K562 (cell line): ENCODE measurements around the gene ETS2. TPM values are rescaled to one million over a fixed set of nuclear protein-coding genes. Genes with fewer than 3 reads are reported as not detected.

Source experiments
- ATAC-seq: fragments of 200-7000 bp; cut with Tn5 transposase; 3 replicates; pipeline ENCODE4 v1.9.1; 2020; ENCODE audit warnings: moderate library complexity
- BruUV-seq: library from RNA; stranded (reverse); fragments of 400-500 nt; replicated peaks from 2 replicates; lab custom pipeline; 2021; lab: Mats Ljungman, UMichigan
- CTCF ChIA-PET: fragments of 300-600 bp; formaldehyde crosslinking; extraction: SDS; loops from one replicate; lab custom pipeline; 2021; ENCODE audit warnings: low intra/inter-chr PET ratio; lab: Yijun Ruan, JAX
- POLR2A ChIA-PET: fragments of 300-600, 350-650 bp; sonication (Branson Sonifier 250); formaldehyde crosslinking; extraction: SDS; loops from one replicate; lab custom pipeline; 2021; ENCODE audit warnings: antibody characterized with exemption, inconsistent platforms; lab: Yijun Ruan, JAX
- DNase-seq, 4 experiments: peaks; one replicate each; pipeline versions ENCODE4 v3.0.0 to v3.0.0-alpha.2; 2011 to 2018; ENCODE audit warnings: low spot score in 3 of 4, mixed read lengths in 3 of 4; ENCODE audit errors: extremely low read depth in 1 of 4
- FAIRE-seq: peaks from 2 replicates; lab custom pipeline; 2011; peaks lifted over from hg19 to GRCh38; lab: Jason Lieb, UNC
- H2AFZ ChIP-seq: 2 replicates; pipeline ENCODE4 v1.6.0; 2011; ENCODE audit warnings: low read depth, low read length, control low read depth, inconsistent platforms
- H3K27ac ChIP-seq: fragments of 200-600 bp; 3 replicates; pipeline ENCODE4 v1.8.0; 2011; ENCODE audit warnings: low read depth, mild to moderate bottlenecking, control low read depth, inconsistent platforms, low read length, moderate library complexity, mixed read lengths; ENCODE audit errors: extremely low read depth
- H3K27me3 ChIP-seq, 2 experiments: fragments of 300-600 bp in 1 of 2; 2 replicates in 1 of 2; 3 replicates in 1 of 2; pipeline versions ENCODE4 v1.6.0 to v1.8.0; 2011; ENCODE audit warnings: inconsistent platforms in 2 of 2, low read length in 2 of 2, mild to moderate bottlenecking in 1 of 2, mixed read lengths in 1 of 2, moderate library complexity in 1 of 2; ENCODE audit not compliant: control insufficient read depth in 2 of 2, insufficient read depth in 2 of 2
- H3K36me3 ChIP-seq: fragments of 300-600 bp; 3 replicates; pipeline ENCODE4 v1.8.0; 2011; ENCODE audit warnings: mild to moderate bottlenecking, low read length, inconsistent platforms; ENCODE audit not compliant: control insufficient read depth, insufficient read depth
- H3K4me1 ChIP-seq, 2 experiments: fragments of 200-600 bp in 1 of 2; replicated peaks in 1 of 2; 2 replicates in 1 of 2; 3 replicates in 1 of 2; pipeline versions ENCODE4 v1.5.1 to v1.8.0; 2011; ENCODE audit warnings: inconsistent platforms in 2 of 2, low read length in 2 of 2, mild to moderate bottlenecking in 1 of 2, mixed read lengths in 1 of 2, moderate library complexity in 1 of 2; ENCODE audit not compliant: control insufficient read depth in 2 of 2, insufficient read depth in 2 of 2
- H3K4me2 ChIP-seq: 2 replicates; pipeline ENCODE4 v1.6.1; 2011; ENCODE audit warnings: low read length, control low read depth, inconsistent platforms, mixed read lengths; ENCODE audit not compliant: insufficient read depth
- H3K4me3 ChIP-seq: fragments of 200-600 bp; sonication (generic), shearing (Covaris generic); 2 replicates; pipeline ENCODE4 v1.5.1; 2016; ENCODE audit warnings: control low read depth, inconsistent platforms
- H3K79me2 ChIP-seq: fragments of 200-600 bp; 3 replicates; pipeline ENCODE4 v1.8.0; 2011; ENCODE audit warnings: low read length, inconsistent platforms; ENCODE audit not compliant: control insufficient read depth, insufficient read depth
- H3K9ac ChIP-seq, 2 experiments: 2 replicates each; pipeline versions ENCODE4 v1.6.0 to v1.6.1; 2011; ENCODE audit warnings: low read depth in 2 of 2, low read length in 2 of 2, control low read depth in 1 of 2, inconsistent platforms in 1 of 2, mild to moderate bottlenecking in 1 of 2, mixed read lengths in 1 of 2; ENCODE audit not compliant: insufficient read depth in 1 of 2
- H3K9me1 ChIP-seq: one replicate; pipeline ENCODE4 v1.6.0; 2011; ENCODE audit warnings: inconsistent platforms, mild to moderate bottlenecking, low read length, moderate library complexity; ENCODE audit not compliant: control insufficient read depth, insufficient read depth
- H3K9me3 ChIP-seq: replicated peaks from 2 replicates; pipeline ENCODE4 v1.5.1; 2011; ENCODE audit warnings: low read depth, low read length, inconsistent platforms; ENCODE audit not compliant: control insufficient read depth, insufficient read depth
- H4K20me1 ChIP-seq: replicated peaks from 2 replicates; pipeline ENCODE4 v1.6.1; 2011; ENCODE audit warnings: low read length, inconsistent platforms, mixed read lengths; ENCODE audit not compliant: control insufficient read depth, insufficient read depth
- ARID1B ChIP-seq: fragments of 450-650 bp; IDR thresholded peaks from 2 replicates; pipeline ENCODE4 v1.6.1; 2016; ENCODE audit warnings: antibody characterized with exemption, mild to moderate bottlenecking, inconsistent platforms
- BRD4 ChIP-seq: fragments of 200-600 bp; sonication (generic); IDR thresholded peaks from 2 replicates; pipeline ENCODE4 v1.6.1; 2017; ENCODE audit warnings: inconsistent platforms
- CSDE1 ChIP-seq, 2 experiments: fragments of 450-650 bp; IDR thresholded peaks; 2 replicates each; pipeline ENCODE4 v1.6.1; 2016; ENCODE audit warnings: mild to moderate bottlenecking in 1 of 2
- FOXJ3 ChIP-seq: sonication (generic); formaldehyde crosslinking; IDR thresholded peaks from 2 replicates; pipeline ENCODE4 v1.4.0; 2020; ENCODE audit warnings: mild to moderate bottlenecking, missing genetic modification reagents
- L3MBTL2 ChIP-seq: fragments of 450-650 bp; IDR thresholded peaks from 2 replicates; pipeline ENCODE4 v1.6.1; 2016; ENCODE audit warnings: mild to moderate bottlenecking, moderate library complexity
- MAFG ChIP-seq: fragments of 450-650 bp; conservative IDR thresholded peaks from 2 replicates; pipeline ENCODE4 v1.6.1; 2016; ENCODE audit warnings: missing genetic modification characterization, missing compliant biosample characterization
- MEIS2 ChIP-seq: fragments of 450-650 bp; IDR thresholded peaks from 2 replicates; pipeline ENCODE4 v1.6.1; 2014; ENCODE audit warnings: mild to moderate bottlenecking; ENCODE audit not compliant: partially characterized antibody
- NFIC ChIP-seq: fragments of 450-650 bp; IDR thresholded peaks from 2 replicates; pipeline ENCODE4 v1.6.1; 2017; ENCODE audit warnings: mild to moderate bottlenecking, inconsistent platforms
- RNF2 ChIP-seq: sonication (generic); IDR thresholded peaks from 2 replicates; pipeline ENCODE4 v1.6.1; 2016
- SRF ChIP-seq, 2 experiments: fragments of 250-450, 450-650 bp in 1 of 2; sonication (Bioruptor Pico) in 1 of 2; sonication (generic) in 1 of 2; formaldehyde crosslinking; IDR thresholded peaks; 2 replicates each; pipeline versions ENCODE4 v1.5.0 to v1.5.1; 2020 to 2022; ENCODE audit warnings: mild to moderate bottlenecking in 1 of 2, missing genetic modification reagents in 1 of 2
- TEAD2 ChIP-seq: fragments of 450-650 bp; IDR thresholded peaks from 2 replicates; pipeline ENCODE4 v1.6.1; 2016; ENCODE audit warnings: missing genetic modification characterization, control low read depth, missing compliant biosample characterization
- ZBED1 ChIP-seq: IDR thresholded peaks from 2 replicates; pipeline ENCODE4 v1.6.1; 2014
- ZFX ChIP-seq: sonication (generic); formaldehyde crosslinking; IDR thresholded peaks from 2 replicates; pipeline ENCODE4 v1.8.0; 2022; ENCODE audit warnings: mild to moderate bottlenecking, missing genetic modification reagents, moderate library complexity
- ZNF586 ChIP-seq: fragments of 450-650 bp; formaldehyde crosslinking; conservative IDR thresholded peaks from 2 replicates; pipeline ENCODE4 v1.4.0; 2020; ENCODE audit warnings: mild to moderate bottlenecking, moderate library complexity
- WGBS: fragments of 100-300 bp; shearing (Covaris generic); methylation state at CpG from one replicate; pipeline ENCODE4 v1.1.6; 2016; ENCODE audit warnings: low coverage, mixed read lengths; ENCODE audit not compliant: insufficient coverage; ENCODE audit errors: missing lambda C conversion rate; 5-methylcytosine and 5-hydroxymethylcytosine counted together
- in situ Hi-C: fragments of 300-500 bp; cut with MboI; formaldehyde crosslinking; loops from 4 replicates; pipeline ENCODE4 v1.15.0; 2018; ENCODE audit warnings: inconsistent platforms, mixed read lengths
- intact Hi-C: fragments of 100-400 bp; cut with micrococcal nuclease; formaldehyde crosslinking; loops from 2 replicates; pipeline ENCODE4 v1.14.2; 2022
- polyA plus RNA-seq, 8 experiments: library from polyadenylated mRNA; depleted of rRNA in 4 of 8; stranded (reverse) in 5 of 8; unstranded in 3 of 8; fragments of >200 nt; fragmentation: Nextera tagmentation in 2 of 8; fragmentation: Illumina TruSeq in 1 of 8; extraction: Ambion mirVana in 2 of 8; extraction: Trizol in 1 of 8; gene quantifications; 2 replicates each; pipeline versions ENCODE4 v1.2.1 to v1.2.3, GENCODE V29; 2011 to 2014; ENCODE audit warnings: inconsistent platforms in 1 of 8, missing spikeins in 1 of 8
- total RNA-seq, 7 experiments: library from RNA; depleted of rRNA in 6 of 7; stranded (reverse); fragments of >200 nt in 6 of 7; fragmentation: Illumina TruSeq in 2 of 7; extraction: Trizol in 2 of 7; gene quantifications; 2 replicates each; pipeline versions ENCODE4 v1.2.1 to v1.2.3, GENCODE V29; 2011 to 2021; ENCODE audit warnings: low replicate concordance in 1 of 7
- TF ChIP-seq, protein P1 (sequence below): sonication (generic); IDR thresholded peaks from 2 replicates; pipeline ENCODE4 v1.6.1; 2016
- TF ChIP-seq, protein P2 (sequence below): fragments of 450-650 bp; formaldehyde crosslinking; IDR thresholded peaks from 2 replicates; pipeline ENCODE4 v1.4.0; 2022; ENCODE audit warnings: missing genetic modification characterization
- TF ChIP-seq, protein P3 (sequence below): sonication (generic); formaldehyde crosslinking; IDR thresholded peaks from 2 replicates; pipeline ENCODE4 v1.8.0; 2022; ENCODE audit warnings: mild to moderate bottlenecking, missing genetic modification reagents, borderline replicate concordance
- TF ChIP-seq, protein P4 (sequence below): fragments of 200-800 bp; sonication (Bioruptor generic); IDR thresholded peaks from 2 replicates; pipeline ENCODE4 v1.6.1; 2017; ENCODE audit warnings: missing genetic modification characterization, missing compliant biosample characterization

ETS2 gene
- total and polyA plus RNA-seq, 9 of the 15 experiments (the other 6 are each of a cell fraction or from before 2014, with no cell fraction given): 1.7 to 24.4 (median 12.2) TPM

DNA sequence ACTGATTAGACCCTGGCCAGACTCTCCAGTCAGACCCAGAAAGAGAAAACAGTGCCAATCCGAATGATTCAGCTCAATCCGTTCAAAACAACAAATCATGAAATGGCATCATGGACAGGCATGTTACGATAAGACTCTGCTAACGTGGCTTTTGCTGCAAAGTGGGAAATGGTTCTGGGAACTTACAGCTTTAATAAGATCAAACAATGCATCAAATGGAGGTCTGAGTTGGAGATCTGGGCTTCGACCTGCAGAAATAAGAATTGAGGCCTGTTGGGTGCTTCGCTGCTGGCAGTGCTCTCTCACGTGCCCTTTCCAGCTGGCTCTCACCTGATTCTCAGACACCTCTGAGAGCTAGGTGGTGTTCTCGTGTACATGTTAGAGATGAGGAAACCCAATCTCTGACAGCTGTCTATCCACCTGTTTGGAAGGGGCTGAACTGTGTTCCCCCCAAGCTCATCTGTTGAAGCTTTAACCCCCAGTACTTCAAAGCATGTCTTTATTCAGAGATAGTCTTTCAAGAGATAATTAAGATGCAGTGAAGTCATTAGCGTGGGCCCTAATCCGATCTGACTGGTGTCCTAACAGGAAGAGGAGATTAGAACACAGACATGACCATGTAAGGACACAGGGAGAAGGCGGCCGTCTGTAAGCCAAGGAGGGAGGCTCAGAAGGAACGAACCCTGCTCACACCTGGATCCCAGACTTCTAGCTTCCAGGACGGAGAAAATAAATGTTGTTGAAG lies 45.5 kb upstream of the ETS2 start:
- CTCF ChIA-PET: no interaction called here
- 4% methylated on average over 14 of the region's 14 CpGs for WGBS
- BruUV-seq: no TSS peak
- peak; percentile 72 for ATAC-seq
- in situ Hi-C loops: no loop called here
- Histone ChIP-seq H3K4me1 (peaks cover 0 to 10% of the 10 kb centered on the region in 2 experiments; a peak in 3 of 5 replicates), H4K20me1 (no peaks in the 10 kb centered on the region), H2AFZ (no peak overlapping the region; the same call in 1 of the 2 replicates), H3K4me3 (no peak overlapping the region), H3K9me1 (no peaks in the 10 kb centered on the region), H3K36me3 (no peaks in the 10 kb centered on the region), H3K79me2 (no peaks in the 10 kb centered on the region), H3K9ac (no peak overlapping the region), H3K9me3 (no peaks in the 10 kb centered on the region), H3K27me3 (peaks cover 17 to 22% of the 10 kb centered on the region in 2 experiments; a peak in 4 of 5 replicates), H3K4me2 (no peak overlapping the region; the same call in 1 of the 2 replicates), H3K27ac (no peak overlapping the region)
- intact Hi-C loops: no loop called here
- POLR2A ChIA-PET: interaction anchor here (0.6 to 1.5 kb wide), 5 partner anchors 10 to 67 kb away, joined by 3 to 4 read pairs (median 3); no protein-coding TSS in a partner anchor
- peak in 1 of 4 experiments; percentile 16 for DNase-seq
- peak; percentile 15 for FAIRE-seq
- TF ChIP-seq CSDE1 (IDR thresholded peaks at IDR 0.05): no peak
- TF ChIP-seq ZNF586 (CRISPR knock-in tag): no peak
- TF ChIP-seq L3MBTL2: 0 out of 2 replicates have a peak, but pooled peaks have one; percentile 53
- no peak for TF ChIP-seq BRD4
- TF ChIP-seq TEAD2 (tag): 0 out of 2 replicates have a peak, but pooled peaks have one; percentile 48
- no peak for TF ChIP-seq RNF2
- TF ChIP-seq MEIS2: peak; percentile 91
- TF ChIP-seq ZFX (CRISPR knock-in tag): no peak
- TF ChIP-seq, protein P1, sequence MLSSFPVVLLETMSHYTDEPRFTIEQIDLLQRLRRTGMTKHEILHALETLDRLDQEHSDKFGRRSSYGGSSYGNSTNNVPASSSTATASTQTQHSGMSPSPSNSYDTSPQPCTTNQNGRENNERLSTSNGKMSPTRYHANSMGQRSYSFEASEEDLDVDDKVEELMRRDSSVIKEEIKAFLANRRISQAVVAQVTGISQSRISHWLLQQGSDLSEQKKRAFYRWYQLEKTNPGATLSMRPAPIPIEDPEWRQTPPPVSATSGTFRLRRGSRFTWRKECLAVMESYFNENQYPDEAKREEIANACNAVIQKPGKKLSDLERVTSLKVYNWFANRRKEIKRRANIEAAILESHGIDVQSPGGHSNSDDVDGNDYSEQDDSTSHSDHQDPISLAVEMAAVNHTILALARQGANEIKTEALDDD: 0 out of 2 replicates have a peak, but pooled peaks have one; percentile 14
- peak; percentile 72 to 93 for TF ChIP-seq SRF (CRISPR knock-in tag; IDR thresholded peaks at IDR 0.05)
- TF ChIP-seq, protein P2, sequence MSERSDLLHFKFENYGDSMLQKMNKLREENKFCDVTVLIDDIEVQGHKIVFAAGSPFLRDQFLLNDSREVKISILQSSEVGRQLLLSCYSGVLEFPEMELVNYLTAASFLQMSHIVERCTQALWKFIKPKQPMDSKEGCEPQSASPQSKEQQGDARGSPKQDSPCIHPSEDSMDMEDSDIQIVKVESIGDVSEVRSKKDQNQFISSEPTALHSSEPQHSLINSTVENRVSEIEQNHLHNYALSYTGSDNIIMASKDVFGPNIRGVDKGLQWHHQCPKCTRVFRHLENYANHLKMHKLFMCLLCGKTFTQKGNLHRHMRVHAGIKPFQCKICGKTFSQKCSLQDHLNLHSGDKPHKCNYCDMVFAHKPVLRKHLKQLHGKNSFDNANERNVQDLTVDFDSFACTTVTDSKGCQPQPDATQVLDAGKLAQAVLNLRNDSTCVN (CRISPR knock-in tag): no peak
- TF ChIP-seq, protein P3, sequence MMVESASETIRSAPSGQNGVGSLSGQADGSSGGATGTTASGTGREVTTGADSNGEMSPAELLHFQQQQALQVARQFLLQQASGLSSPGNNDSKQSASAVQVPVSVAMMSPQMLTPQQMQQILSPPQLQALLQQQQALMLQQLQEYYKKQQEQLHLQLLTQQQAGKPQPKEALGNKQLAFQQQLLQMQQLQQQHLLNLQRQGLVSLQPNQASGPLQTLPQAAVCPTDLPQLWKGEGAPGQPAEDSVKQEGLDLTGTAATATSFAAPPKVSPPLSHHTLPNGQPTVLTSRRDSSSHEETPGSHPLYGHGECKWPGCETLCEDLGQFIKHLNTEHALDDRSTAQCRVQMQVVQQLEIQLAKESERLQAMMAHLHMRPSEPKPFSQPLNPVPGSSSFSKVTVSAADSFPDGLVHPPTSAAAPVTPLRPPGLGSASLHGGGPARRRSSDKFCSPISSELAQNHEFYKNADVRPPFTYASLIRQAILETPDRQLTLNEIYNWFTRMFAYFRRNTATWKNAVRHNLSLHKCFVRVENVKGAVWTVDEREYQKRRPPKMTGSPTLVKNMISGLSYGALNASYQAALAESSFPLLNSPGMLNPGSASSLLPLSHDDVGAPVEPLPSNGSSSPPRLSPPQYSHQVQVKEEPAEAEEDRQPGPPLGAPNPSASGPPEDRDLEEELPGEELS (CRISPR knock-in tag): no peak
- no peak for TF ChIP-seq FOXJ3
- TF ChIP-seq, protein P4, sequence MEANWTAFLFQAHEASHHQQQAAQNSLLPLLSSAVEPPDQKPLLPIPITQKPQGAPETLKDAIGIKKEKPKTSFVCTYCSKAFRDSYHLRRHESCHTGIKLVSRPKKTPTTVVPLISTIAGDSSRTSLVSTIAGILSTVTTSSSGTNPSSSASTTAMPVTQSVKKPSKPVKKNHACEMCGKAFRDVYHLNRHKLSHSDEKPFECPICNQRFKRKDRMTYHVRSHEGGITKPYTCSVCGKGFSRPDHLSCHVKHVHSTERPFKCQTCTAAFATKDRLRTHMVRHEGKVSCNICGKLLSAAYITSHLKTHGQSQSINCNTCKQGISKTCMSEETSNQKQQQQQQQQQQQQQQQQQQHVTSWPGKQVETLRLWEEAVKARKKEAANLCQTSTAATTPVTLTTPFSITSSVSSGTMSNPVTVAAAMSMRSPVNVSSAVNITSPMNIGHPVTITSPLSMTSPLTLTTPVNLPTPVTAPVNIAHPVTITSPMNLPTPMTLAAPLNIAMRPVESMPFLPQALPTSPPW (CRISPR knock-in tag): peak; percentile 42; the same call in 1 of the 2 replicates
- TF ChIP-seq ZBED1: no peak
- TF ChIP-seq MAFG: peak; percentile 85
- peak; percentile 60 for TF ChIP-seq NFIC
- TF ChIP-seq ARID1B: no peak
